ENCODE data around the gene AP2B1. TPM values are rescaled to one million over a fixed set of nuclear protein-coding genes. Genes with fewer than 3 reads are reported as not detected.

Gene AP2B1
- total RNA-seq, 5 donors from 2014 or later (not counting 1 experiment from before 2014, with no cell fraction given): 106 to 157 (median 134) TPM

GRCh38 chr17:35730400-35731005, 143.4 kb downstream of the AP2B1 start:
- CTCF ChIA-PET: interaction anchor here in 1 of 2 donors (0.6 to 1.6 kb wide), 3 partner anchors 17 to 74 kb away, joined by 4 to 6 read pairs (median 5); no protein-coding TSS in a partner anchor
- H3K27me3 ChIP-seq (replicated peaks in 1 of 2; ENCODE audit: control insufficient read depth in 2 of 2, extremely low read depth in 1 of 2, insufficient read depth in 2 of 2, low read length in 1 of 2): no peaks in the 10 kb centered on the region
- H3K4me3 ChIP-seq (ENCODE audit: control insufficient read depth in 1 of 2, extremely low read depth in 1 of 2, low read length in 1 of 2): no peak overlapping the region
- Mint-ChIP-seq H3K36me3 (peaks cover 24% of the 10 kb centered on the region), H3K4me3 (peak overlapping the region; percentile 80 to 88 (median 80)), H3K9me3 (no peaks in the 10 kb centered on the region), H3K4me1 (peaks cover 24 to 30% (median 29%) of the 10 kb centered on the region in 3 donors), H3K27ac (peak overlapping the region; percentile 20 to 81), H3K27me3 (no peaks in the 10 kb centered on the region)
- H3K36me3 ChIP-seq (ENCODE audit: control insufficient read depth in 2 of 2, extremely low read depth in 1 of 2, insufficient read depth in 1 of 2, low read length in 1 of 2): peaks cover under 1 to 14% of the 10 kb centered on the region in 2 donors
- H3K27ac ChIP-seq (ENCODE audit: low read length): no peak overlapping the region
- ATAC-seq (replicated peaks in 1 of 4) (peak in 3 of 4 experiments; percentile 10 to 32 (median 24)), DNase-seq (no peak)
- H3K4me1 ChIP-seq (ENCODE audit: control insufficient read depth in 1 of 2, extremely low read depth in 1 of 2, insufficient read depth in 2 of 2, low read length in 2 of 2): peaks cover 8 to 21% of the 10 kb centered on the region in 2 experiments
- POLR2A ChIA-PET: interaction anchor here in 1 of 2 donors (0.8 kb wide), 1 partner anchor 10 kb away, joined by 3 read pairs; no protein-coding TSS in a partner anchor
- WGBS (ENCODE audit: insufficient coverage): 87% methylated on average over 4 of the region's 10 CpGs
- H3K9me3 ChIP-seq: no peaks in the 10 kb centered on the region

DNA sequence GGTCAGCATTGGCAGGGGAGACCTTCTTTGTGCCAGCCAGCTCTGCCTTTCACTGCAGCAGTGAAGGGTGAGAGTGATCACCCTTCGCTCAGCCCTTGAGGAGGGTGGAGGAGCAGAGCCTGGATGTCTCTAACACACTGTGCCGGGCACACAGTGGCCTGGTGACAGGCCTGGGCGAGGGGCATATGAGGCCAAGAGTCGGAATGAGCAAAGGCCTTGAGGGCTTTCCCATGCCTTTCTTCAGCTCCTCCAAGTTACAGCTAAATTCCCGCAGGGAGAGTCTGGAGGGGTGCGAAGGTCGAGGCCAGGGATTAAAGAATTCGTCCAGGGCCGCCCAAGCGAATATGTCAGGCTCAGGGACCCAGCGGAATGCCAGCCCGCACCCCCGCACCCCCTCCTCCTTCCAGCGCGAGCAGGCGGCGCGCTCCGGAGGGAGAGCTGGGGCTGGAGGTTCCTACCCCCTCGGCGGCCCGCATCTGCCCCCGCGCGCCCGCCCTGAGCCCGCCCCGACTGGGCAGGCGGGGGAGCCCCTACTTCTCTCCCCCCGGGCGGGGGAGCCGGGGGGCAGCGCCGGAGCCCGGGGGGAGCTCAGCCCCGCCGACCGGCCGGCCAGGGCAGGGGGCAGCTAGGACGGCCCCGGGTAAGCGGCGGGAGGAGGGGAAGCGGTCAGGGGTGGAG, 144.3 kb downstream of the AP2B1 start, which contains the start of gene RASL10B:
TSS of gene RASL10B (plus strand) at position 401 of the 678 bp plus-strand sequence. CDS start 3,546 bp downstream, outside the sequence.
- DNase-seq: peak in 30 of 35 experiments; percentile 16 to 58 (median 41)
- peak; percentile 66 to 85 (median 80) for ATAC-seq (replicated peaks in 1 of 4)
- Histone ChIP-seq H3K36me3 (ENCODE audit: control insufficient read depth in 2 of 2, extremely low read depth in 1 of 2, insufficient read depth in 1 of 2, low read length in 1 of 2) (peaks cover 0 to 8% of the 10 kb centered on the region in 2 donors), H3K27me3 (replicated peaks in 1 of 2; ENCODE audit: control insufficient read depth in 2 of 2, extremely low read depth in 1 of 2, insufficient read depth in 2 of 2, low read length in 1 of 2) (peaks cover 0 to 3% of the 10 kb centered on the region in 2 experiments), H3K4me3 (ENCODE audit: control insufficient read depth in 1 of 2, extremely low read depth in 1 of 2, low read length in 1 of 2) (peak within 1 kb of the TSS; percentile 50 to 52), H3K4me1 (ENCODE audit: control insufficient read depth in 1 of 2, extremely low read depth in 1 of 2, insufficient read depth in 2 of 2, low read length in 2 of 2) (peaks cover 8 to 21% of the 10 kb centered on the region in 2 experiments), H3K27ac (ENCODE audit: low read length) (no peak within 1 kb of the TSS), H3K9me3 (no peaks in the 10 kb centered on the region)
- H3K27me3 Mint-ChIP-seq: no peaks in the 10 kb centered on the region
- H3K27ac Mint-ChIP-seq: peak within 1 kb of the TSS; percentile 20 to 81
- peak within 1 kb of the TSS; percentile 80 to 88 (median 80) for H3K4me3 Mint-ChIP-seq
- no peaks in the 10 kb centered on the region for H3K9me3 Mint-ChIP-seq
- ChIA-PET POLR2A (interaction anchor here in 1 of 2 donors (0.8 kb wide), 1 partner anchor 9 kb away, joined by 3 read pairs; no protein-coding TSS in a partner anchor), CTCF (interaction anchor here (0.6 to 1.6 kb wide), 5 partner anchors 31 to 943 kb away, joined by 3 to 6 read pairs (median 4); no protein-coding TSS in a partner anchor)
- H3K4me1 Mint-ChIP-seq: peaks cover 24 to 30% (median 29%) of the 10 kb centered on the region in 3 donors
- WGBS (ENCODE audit: insufficient coverage): 80% methylated on average over 1 of the region's 44 CpGs
- H3K36me3 Mint-ChIP-seq: peaks cover 18% of the 10 kb centered on the region

DNA sequence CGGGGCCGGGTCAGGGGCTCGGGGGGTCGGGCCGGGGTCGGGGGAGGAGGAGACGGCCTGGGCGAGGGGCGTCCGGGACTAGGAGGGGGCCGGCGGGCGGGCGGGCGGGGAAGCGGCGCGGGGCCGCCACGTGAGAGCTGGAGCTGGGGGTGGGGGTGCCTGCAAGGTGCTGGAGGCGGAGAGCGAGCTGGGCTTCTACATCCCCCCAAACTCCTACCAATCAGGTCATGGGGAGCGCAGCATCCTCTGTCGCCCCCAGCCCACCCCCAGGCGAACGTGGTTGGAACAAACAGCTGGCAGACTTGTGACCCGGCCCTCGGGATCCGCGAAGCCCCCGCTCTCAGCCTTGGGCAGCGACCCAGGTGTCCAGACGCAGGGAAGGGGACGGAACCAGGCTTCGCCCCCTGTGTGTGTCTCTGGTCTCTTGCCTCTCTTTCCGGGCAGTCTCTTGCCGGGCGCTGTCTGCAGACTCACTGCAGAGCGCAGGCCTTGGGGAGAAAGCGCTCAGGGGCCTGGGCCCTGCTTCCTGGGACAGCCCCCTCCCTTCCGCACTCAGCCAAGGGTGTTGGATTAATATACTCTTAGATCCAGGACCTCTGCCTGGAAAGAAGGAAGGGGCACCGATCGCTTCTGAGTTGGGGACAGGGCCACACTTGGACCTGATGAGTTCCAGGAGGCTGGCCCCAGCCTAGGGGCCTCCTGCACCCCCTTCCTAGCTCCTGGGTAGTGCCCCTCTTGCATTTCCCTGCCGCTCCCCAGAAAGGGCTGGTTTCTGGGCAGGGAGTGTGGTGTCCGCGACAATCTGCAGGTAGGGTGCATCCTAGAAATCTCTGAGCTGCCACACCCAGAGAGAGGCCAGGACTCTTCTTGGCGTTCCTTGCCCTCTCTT, 145.0 kb downstream of the AP2B1 start:
- ATAC-seq (replicated peaks in 1 of 4) (peak; percentile 10 to 39 (median 19)), DNase-seq (no peak)
- no peaks in the 10 kb centered on the region for H3K9me3 Mint-ChIP-seq
- H3K4me3 Mint-ChIP-seq: peak overlapping the region; percentile 67 to 76 (median 74)
- H3K27ac ChIP-seq (ENCODE audit: low read length): no peak overlapping the region
- no peaks in the 10 kb centered on the region for H3K9me3 ChIP-seq
- peaks cover 8 to 21% of the 10 kb centered on the region in 2 experiments for H3K4me1 ChIP-seq (ENCODE audit: control insufficient read depth in 1 of 2, extremely low read depth in 1 of 2, insufficient read depth in 2 of 2, low read length in 2 of 2)
- ChIA-PET POLR2A (no interaction called here), CTCF (interaction anchor here (0.6 to 1.6 kb wide), 5 partner anchors 31 to 1101 kb away, joined by 3 to 6 read pairs (median 3); no protein-coding TSS in a partner anchor)
- H3K4me3 ChIP-seq (ENCODE audit: control insufficient read depth in 1 of 2, extremely low read depth in 1 of 2, low read length in 1 of 2): no peak overlapping the region
- peaks cover 0 to 3% of the 10 kb centered on the region in 2 experiments for H3K27me3 ChIP-seq (replicated peaks in 1 of 2; ENCODE audit: control insufficient read depth in 2 of 2, extremely low read depth in 1 of 2, insufficient read depth in 2 of 2, low read length in 1 of 2)
- H3K36me3 ChIP-seq (ENCODE audit: control insufficient read depth in 2 of 2, extremely low read depth in 1 of 2, insufficient read depth in 1 of 2, low read length in 1 of 2): no peaks in the 10 kb centered on the region
- no peaks in the 10 kb centered on the region for H3K27me3 Mint-ChIP-seq
- peaks cover 24 to 30% (median 29%) of the 10 kb centered on the region in 3 donors for H3K4me1 Mint-ChIP-seq
- 63% methylated on average over 19 of the region's 47 CpGs for WGBS (ENCODE audit: insufficient coverage)
- H3K27ac Mint-ChIP-seq: no peak overlapping the region
- H3K36me3 Mint-ChIP-seq: peaks cover 18% of the 10 kb centered on the region

GRCh38 chr17:35732806-35733136, 145.6 kb downstream of the AP2B1 start:
- Mint-ChIP-seq H3K27ac (peak overlapping the region in 1 of 2 donors; percentile 28), H3K4me3 (peak overlapping the region; percentile 67 to 76 (median 74)), H3K4me1 (peaks cover 24 to 30% (median 29%) of the 10 kb centered on the region in 3 donors), H3K9me3 (no peaks in the 10 kb centered on the region), H3K36me3 (peaks cover 15% of the 10 kb centered on the region), H3K27me3 (no peaks in the 10 kb centered on the region)
- Histone ChIP-seq H3K9me3 (no peaks in the 10 kb centered on the region), H3K27ac (ENCODE audit: low read length) (no peak overlapping the region), H3K4me1 (ENCODE audit: control insufficient read depth in 1 of 2, extremely low read depth in 1 of 2, insufficient read depth in 2 of 2, low read length in 2 of 2) (peaks cover 8 to 21% of the 10 kb centered on the region in 2 experiments), H3K4me3 (ENCODE audit: control insufficient read depth in 1 of 2, extremely low read depth in 1 of 2, low read length in 1 of 2) (no peak overlapping the region), H3K36me3 (ENCODE audit: control insufficient read depth in 2 of 2, extremely low read depth in 1 of 2, insufficient read depth in 1 of 2, low read length in 1 of 2) (no peaks in the 10 kb centered on the region), H3K27me3 (replicated peaks in 1 of 2; ENCODE audit: control insufficient read depth in 2 of 2, extremely low read depth in 1 of 2, insufficient read depth in 2 of 2, low read length in 1 of 2) (peaks cover 0 to 3% of the 10 kb centered on the region in 2 experiments)
- 100% methylated on average over 1 of the region's 1 CpG for WGBS (ENCODE audit: insufficient coverage)
- CTCF ChIA-PET: no interaction called here
- POLR2A ChIA-PET: no interaction called here
- DNase-seq (no peak), ATAC-seq (replicated peaks in 1 of 4) (no peak)

- Mint-ChIP-seq H3K27ac (no peak overlapping the region), H3K9me3 (no peaks in the 10 kb centered on the region), H3K4me3 (peak overlapping the region in 2 of 3 donors; percentile 74 to 76), H3K27me3 (no peaks in the 10 kb centered on the region), H3K36me3 (peaks cover 11% of the 10 kb centered on the region), H3K4me1 (peaks cover 24 to 30% (median 29%) of the 10 kb centered on the region in 3 donors)
- no peaks in the 10 kb centered on the region for H3K36me3 ChIP-seq (ENCODE audit: control insufficient read depth in 2 of 2, extremely low read depth in 1 of 2, insufficient read depth in 1 of 2, low read length in 1 of 2)
- 95% methylated on average over 6 of the region's 6 CpGs for WGBS (ENCODE audit: insufficient coverage)
- DNase-seq (no peak), ATAC-seq (replicated peaks in 1 of 4) (no peak)
- H3K9me3 ChIP-seq: no peaks in the 10 kb centered on the region
- H3K4me3 ChIP-seq (ENCODE audit: control insufficient read depth in 1 of 2, extremely low read depth in 1 of 2, low read length in 1 of 2): no peak overlapping the region
- peaks cover 0 to 3% of the 10 kb centered on the region in 2 experiments for H3K27me3 ChIP-seq (replicated peaks in 1 of 2; ENCODE audit: control insufficient read depth in 2 of 2, extremely low read depth in 1 of 2, insufficient read depth in 2 of 2, low read length in 1 of 2)
- ChIA-PET CTCF (no interaction called here), POLR2A (interaction anchor here in 1 of 2 donors (0.6 kb wide), 1 partner anchor 513 kb away, joined by 4 read pairs; no protein-coding TSS in a partner anchor)
- H3K4me1 ChIP-seq (ENCODE audit: control insufficient read depth in 1 of 2, extremely low read depth in 1 of 2, insufficient read depth in 2 of 2, low read length in 2 of 2): peaks cover 8 to 21% of the 10 kb centered on the region in 2 experiments
- H3K27ac ChIP-seq (ENCODE audit: low read length): no peak overlapping the region
These were observed 146.2 kb downstream of the AP2B1 start for GRCh38 chr17:35733366-35733765.
